Left colon (tissue), 2 donors: Measurements from ENCODE around the gene ATG101. TPM values are rescaled to one million over a fixed set of nuclear protein-coding genes. Genes with fewer than 3 reads are reported as not detected.
A peak's percentile ranks its signal among the peaks of the same experiment; 100 is the strongest.

Experiments used
- ATAC-seq: fragments of 200-7000 bp; cut with Tn5 transposase; one replicate; pipeline ENCODE4 v1.9.1; 2020; ENCODE audit warnings: mild to moderate bottlenecking, moderate library complexity
- DNase-seq, 2 donors: peaks; one replicate each; pipeline ENCODE4 v3.0.0-alpha.2; 2020
- intact Hi-C, 2 donors: fragments of 100-400 bp; cut with DNase I in 1 of 2; cut with micrococcal nuclease in 1 of 2; formaldehyde crosslinking; loops; one replicate each; pipeline versions ENCODE4 v1.11.2 to v1.14.0; 2022; cut with DNase I, micrococcal nuclease
- total RNA-seq, 2 donors: library from RNA; stranded (reverse); fragmentation: NEBNext Ultra II Directional; extraction: Animal tissue kit (Norgen Biotek cat#: 25700); gene quantifications; one replicate each; pipeline ENCODE4 v1.2.1, GENCODE V29; 2021
- donor health status: DM: no; HTN: no; CAD: no.
- donor health status: DM: yes; HTN: yes; CAD: no.

ATG101 gene
- total RNA-seq, 2 donors from 2014 or later = 35.0 to 36.3 TPM

DNA sequence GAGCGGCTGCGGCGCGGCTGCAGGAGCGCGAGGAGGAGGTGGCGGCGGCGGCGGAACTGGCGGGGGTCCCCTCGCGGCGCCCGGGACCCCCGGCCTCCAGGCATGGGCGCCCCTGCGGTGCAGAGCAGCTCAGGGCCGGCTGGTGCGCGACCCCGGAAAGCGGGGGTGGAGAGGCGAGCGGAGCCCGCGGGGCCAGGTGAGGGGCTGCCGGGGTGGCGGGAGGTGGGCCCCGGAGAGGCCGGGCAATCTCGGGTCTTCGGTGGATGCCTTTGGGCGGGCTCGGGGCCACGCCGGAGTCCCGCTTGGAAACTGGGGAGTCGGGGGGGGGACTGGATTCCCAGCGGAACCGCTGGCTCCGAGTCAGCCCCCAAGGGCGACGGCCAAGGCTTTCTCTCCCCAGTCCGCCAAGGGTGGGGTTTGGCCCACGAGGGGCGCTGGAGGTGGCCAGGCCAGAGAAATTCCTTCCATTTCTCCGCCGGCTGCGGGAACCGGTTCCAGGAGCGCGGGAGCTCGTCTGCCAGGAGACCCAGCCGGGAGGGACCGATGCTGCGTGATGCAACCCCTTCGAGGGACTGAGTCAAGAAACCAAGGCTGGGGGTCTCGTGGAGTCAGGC, 32.4 kb upstream of the ATG101 start:
- DNase-seq (peak in 1 of 2 donors; percentile 57), ATAC-seq (no peak)
- intact Hi-C loops = no loop called here

DNA sequence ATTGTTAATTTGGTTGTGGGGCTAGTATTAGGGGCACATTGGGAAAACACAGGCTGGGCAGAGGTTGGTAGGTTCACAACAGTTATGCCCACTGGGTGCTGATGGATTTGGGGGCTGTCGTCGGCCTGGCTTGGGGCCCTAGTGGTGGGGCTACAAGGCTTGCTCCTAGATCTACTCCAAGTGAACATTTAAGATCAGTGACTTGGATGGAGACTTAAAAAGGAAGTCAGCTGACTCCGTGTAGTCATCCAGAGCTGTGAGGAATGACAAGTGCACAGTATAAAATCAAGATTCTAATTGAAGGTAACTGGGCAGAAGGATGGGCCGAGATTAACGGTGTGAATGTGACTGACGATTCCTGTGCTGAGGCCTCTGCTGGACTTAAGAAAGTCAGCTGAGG, 31.3 kb upstream of the ATG101 start:
- intact Hi-C loops = no loop called here
- ATAC-seq = no peak
- DNase-seq = peak in 1 of 2 donors; percentile 23

DNA sequence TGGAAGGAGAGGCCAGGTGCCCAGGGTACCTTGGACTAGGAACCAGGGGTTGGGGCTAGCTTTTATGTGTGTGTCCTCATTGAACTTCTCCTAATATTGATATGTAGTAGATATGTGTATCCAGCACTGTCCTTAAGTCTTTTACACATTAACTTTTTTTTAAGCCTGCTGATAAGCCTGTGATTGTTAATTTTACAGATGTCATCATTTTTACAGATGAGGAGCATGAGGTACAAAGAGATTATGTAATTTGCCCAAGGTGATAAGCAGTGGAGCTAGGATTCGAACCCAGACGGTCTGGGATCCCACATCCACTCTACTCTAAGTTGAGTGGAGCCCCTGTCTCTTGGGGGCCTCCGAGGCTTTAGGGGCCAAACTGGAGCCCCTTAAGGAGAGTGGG, 28.7 kb upstream of the ATG101 start:
- intact Hi-C loops = no loop called here
- DNase-seq (no peak), ATAC-seq (no peak)

DNA sequence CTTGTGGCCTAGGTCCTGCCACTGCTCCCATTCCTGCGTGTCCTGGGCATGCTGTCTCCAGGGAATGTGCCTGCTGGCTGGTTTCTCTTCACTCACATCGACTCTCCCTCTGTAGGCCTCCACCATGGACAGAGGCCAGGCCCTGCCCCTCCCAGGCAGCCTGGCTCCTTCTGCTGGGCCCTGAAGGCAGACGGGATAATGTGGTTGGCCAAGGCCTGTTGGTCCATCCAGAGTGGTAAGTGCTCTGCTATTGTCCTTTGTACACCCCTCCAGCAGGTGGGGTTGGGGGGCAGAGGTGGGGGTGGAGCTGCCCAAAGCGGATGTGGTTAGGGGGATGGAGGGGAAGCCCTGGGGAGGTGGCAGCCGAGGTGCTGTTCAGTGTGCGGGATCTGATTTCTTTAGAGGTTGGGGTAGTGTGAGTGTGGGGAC, 28.1 kb upstream of the ATG101 start:
- no peak for ATAC-seq
- intact Hi-C loops = no loop called here
- DNase-seq = peak in 1 of 2 donors; percentile 26

DNA sequence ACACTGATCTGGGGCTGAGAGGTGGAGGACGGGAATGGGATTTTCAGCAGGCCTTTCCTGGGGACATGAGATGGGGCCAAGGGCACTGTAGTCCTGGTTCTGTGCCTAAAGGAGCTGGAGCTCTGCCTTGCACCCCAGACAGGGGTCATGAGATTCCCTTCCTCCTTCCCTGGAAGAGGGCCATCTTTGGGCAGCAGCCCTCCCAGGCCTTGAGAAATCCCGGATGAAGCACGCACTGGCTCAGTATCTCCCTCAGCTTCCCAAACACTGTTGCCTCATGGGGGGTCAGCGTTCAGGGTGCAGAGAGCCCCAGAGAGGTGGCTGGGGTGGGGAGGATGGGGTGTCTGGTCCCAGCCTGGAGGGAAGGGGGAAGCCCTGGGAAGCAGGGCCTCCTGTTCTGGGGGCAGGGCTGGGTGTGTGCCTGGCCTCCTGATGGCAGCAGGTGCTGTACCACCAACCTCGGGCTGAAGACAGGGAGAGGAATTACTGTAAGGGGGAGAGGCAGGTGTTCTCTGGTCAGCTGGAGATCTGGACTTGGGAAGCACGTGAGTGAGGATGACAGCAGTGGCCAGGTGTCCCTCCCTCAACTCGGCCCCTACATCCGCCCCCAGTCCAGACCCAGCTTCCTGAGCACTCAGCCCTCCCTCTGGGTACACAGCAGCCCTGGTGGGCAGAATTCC, 26.9 kb upstream of the ATG101 start:
- no peak for ATAC-seq
- intact Hi-C loops = no loop called here
- peak in 1 of 2 donors; percentile 20 for DNase-seq

GRCh38 chr12:52043386-52044212, 26.2 kb upstream of the ATG101 start:
- ATAC-seq (no peak), DNase-seq (no peak)
- intact Hi-C loops = no loop called here

- DNase-seq (peak in 1 of 2 donors; percentile 73), ATAC-seq (no peak)
- intact Hi-C loops = no loop called here
Measured at GRCh38 chr12:52044292-52044983, 25.3 kb upstream of the ATG101 start.

DNA sequence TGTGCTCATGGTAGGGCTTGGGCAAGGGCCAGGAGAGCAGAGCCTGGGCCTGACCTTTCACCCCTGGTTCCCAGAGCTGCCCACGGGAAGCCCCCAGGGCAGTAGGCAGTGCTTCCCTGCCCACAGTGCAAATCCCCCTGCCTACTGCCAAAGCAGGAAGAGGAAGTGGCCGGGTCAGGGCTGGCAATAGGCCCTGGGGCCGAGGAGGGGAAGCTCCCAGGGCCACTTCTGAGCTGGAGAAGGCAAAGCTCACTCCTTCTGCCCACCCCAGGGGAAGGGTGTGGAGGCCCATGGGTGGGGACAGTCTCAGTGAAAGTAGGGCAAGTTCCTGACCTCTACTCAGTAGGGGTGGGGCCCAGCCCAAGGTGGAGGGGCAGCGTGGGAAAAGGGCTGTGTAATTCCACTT, 24.0 kb upstream of the ATG101 start:
- DNase-seq (peak; percentile 76 to 84), ATAC-seq (peak; percentile 67)
- intact Hi-C loops = no loop called here

GRCh38 chr12:52046859-52047258, 22.9 kb upstream of the ATG101 start:
- intact Hi-C loops = no loop called here
- no peak for DNase-seq
- ATAC-seq = no peak

DNA sequence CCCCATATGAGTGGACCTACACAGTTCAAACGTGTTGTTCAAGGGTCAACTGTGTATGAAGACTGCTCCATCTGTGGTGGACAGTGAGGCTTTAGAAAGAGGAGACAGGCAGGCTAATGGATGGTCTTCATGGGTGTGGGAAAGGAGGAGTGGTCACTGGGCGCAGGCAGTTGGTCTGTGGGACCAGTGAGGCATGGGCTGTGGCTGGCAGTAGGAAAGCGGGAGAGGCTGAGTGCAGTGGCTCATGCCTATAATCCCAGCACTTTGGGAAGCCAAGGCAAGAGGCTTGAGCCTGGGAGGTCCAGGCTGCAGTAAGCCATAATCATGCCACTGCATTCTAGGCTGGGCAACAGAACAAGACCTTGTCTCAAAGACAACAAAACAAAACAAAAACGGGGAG, 20.5 kb upstream of the ATG101 start:
- DNase-seq (no peak), ATAC-seq (no peak)
- intact Hi-C loops = no loop called here

- ATAC-seq (no peak), DNase-seq (peak in 1 of 2 donors; percentile 28)
- intact Hi-C loops = no loop called here
Measured at GRCh38 chr12:52049688-52050087, 20.1 kb upstream of the ATG101 start.

GRCh38 chr12:52050116-52050757, 19.5 kb upstream of the ATG101 start:
- intact Hi-C loops = no loop called here
- peak; percentile 47 to 65 for DNase-seq

DNA sequence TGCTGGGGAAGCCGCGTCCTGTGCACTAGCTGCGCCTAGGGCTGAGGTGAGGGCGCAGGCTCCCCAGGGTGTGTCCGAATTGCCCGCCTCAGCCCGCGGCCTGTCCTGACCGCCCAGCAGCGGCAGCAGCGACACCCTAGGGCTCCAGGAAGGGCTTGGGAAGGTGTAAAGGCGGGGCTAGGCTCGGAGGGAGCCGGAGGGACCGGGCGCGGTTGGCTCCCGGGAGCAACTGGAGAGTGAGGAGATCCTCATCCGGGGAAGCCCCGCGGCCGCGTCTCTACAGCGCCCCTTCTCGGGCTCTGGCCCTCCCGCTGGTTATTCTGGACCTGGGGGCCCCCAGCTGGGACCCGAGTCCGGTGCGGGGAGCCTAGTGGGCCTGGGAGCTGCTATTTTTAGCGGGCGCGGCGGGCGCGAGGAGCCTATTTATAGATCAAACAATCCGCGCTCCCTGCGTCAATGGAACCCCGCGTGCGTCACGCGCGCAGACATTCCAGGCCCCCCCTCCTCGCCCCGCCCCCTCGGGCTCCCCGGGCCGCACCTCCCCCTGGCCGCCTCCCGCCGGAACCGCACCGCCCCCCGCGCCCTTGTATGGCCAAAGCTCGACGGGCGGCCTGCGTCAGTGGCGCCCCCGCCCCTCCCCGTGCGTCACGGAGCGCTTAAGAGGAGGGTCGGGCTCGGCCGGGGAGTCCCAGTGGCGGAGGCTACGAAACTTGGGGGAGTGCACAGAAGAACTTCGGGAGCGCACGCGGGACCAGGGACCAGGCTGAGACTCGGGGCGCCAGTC, 18.8 kb upstream of the ATG101 start, which contains the start of gene NR4A1:
Gene NR4A1 (plus strand): TSS at position 685 of the 784 bp plus-strand sequence. CDS start 2,887 bp downstream, outside the sequence.
- DNase-seq (peak; percentile 97 to 99), ATAC-seq (peak; percentile 75)
- intact Hi-C loops = no loop called here

More at GRCh38 chr12:52050116-52050757, 19.5 kb upstream of the ATG101 start:
- ATAC-seq = no peak

- intact Hi-C loops = no loop called here
- DNase-seq (peak; percentile 71 to 87), ATAC-seq (peak; percentile 36)
Measured at GRCh38 chr12:52052468-52053186, 17.2 kb upstream of the ATG101 start.

GRCh38 chr12:52053536-52054209, 16.1 kb upstream of the ATG101 start:
- ATAC-seq (no peak), DNase-seq (peak in 1 of 2 donors; percentile 27)
- intact Hi-C loops = no loop called here

- ATAC-seq (no peak), DNase-seq (peak in 1 of 2 donors; percentile 30)
- intact Hi-C loops = no loop called here
Measured at GRCh38 chr12:52054231-52054832, 15.4 kb upstream of the ATG101 start.
